ENCODE data around the gene E2F3.

DNA sequence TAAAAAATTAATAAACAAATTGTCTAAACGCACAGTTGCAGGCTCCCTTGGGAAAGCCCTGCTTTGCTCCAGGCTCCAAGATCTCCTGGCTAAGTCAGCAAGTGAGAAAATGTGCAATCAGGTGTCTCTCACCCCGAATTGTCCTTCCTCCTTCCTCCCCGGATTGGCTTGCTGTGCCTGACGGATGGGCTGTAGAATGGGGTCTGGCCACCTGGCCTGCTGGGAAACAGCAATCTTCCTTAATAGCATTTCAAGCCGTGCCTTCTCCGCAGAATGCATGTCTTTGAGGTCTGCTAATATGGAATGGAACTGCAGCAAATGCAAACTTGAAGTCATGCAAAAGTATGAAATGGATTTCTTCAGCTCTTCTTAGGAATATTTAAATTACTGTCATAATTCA, 88.9 kb downstream of the E2F3 start:
- no peak for TF ChIP-seq CTCF (IDR thresholded peaks at IDR 0.05)
- no peak for TF ChIP-seq POLR2A (IDR thresholded peaks at IDR 0.05)
